Omental fat pad (tissue), 4 donors: ENCODE data around the gene YEATS2. TPM values are rescaled to one million over a fixed set of nuclear protein-coding genes. Genes with fewer than 3 reads are reported as not detected.

ENCODE experiments used
- ATAC-seq: fragments of 150-250 bp; one replicate; pipeline ENCODE4 v1.9.1; 2016; ENCODE audit warnings: mild to moderate bottlenecking, moderate library complexity; ENCODE audit not compliant: low FRiP score
- DNase-seq: peaks from one replicate; pipeline ENCODE4 v3.0.0-alpha.2; 2019; ENCODE audit warnings: low spot score
- total RNA-seq, 4 donors: library from RNA; depleted of rRNA; stranded (reverse); fragments of >200 nt; gene quantifications; one replicate each; pipeline ENCODE4 v1.1.0, GENCODE V29; 2016
- TF ChIP-seq, protein P1 (sequence below), 3 donors: fragments of 450-650 bp; IDR thresholded peaks; one replicate each; pipeline ENCODE4 v1.5.1; 2016 to 2017; ENCODE audit warnings: antibody characterized with exemption in 3 of 3, mild to moderate bottlenecking in 3 of 3, moderate library complexity in 2 of 3

Gene YEATS2
- 10 to 100 TPM; 17.7 to 36.1 (median 23.7) TPM for total RNA-seq

DNA sequence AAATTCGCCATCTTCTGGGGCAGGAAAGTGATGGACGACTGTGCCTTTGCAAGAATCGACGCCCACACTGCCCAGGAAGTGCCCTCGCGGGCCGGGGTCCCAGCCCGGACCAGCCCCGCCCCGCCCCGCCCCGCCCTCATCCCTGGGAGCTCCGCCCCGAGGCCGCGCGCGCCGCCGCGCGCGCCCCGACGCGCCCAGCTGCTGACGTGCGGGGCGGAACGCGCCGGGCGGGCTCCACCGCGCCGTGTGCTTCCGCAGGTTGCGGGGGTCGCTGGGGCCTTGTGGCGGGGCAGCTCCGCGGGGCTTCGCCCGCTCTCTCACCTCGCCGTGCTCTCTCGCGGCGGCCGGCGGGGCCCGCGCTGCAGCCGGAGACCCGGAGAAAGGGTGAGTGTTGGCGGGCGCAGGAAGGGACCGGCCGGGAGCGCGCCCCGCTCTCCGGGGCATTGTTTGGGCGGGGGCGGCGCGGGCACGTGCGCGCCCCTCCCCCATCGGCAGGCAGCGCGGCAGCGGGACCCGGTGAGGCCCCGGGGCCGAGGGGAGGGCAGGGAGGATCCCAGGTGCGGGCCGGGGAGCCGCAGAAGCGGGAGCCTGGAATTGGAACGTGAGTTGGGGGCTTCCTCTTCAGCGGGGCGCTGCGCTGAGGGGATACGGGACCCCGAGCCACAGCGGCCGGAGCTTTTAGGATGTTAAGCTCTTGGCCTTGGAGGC is at the start of gene YEATS2:
Gene YEATS2, plus strand, starts transcription at position 188 of the 708 bp plus-strand sequence. CDS start 17,366 bp downstream, outside the sequence.
- no peak for DNase-seq
- ATAC-seq = peak; percentile 93
- TF ChIP-seq, protein P1, sequence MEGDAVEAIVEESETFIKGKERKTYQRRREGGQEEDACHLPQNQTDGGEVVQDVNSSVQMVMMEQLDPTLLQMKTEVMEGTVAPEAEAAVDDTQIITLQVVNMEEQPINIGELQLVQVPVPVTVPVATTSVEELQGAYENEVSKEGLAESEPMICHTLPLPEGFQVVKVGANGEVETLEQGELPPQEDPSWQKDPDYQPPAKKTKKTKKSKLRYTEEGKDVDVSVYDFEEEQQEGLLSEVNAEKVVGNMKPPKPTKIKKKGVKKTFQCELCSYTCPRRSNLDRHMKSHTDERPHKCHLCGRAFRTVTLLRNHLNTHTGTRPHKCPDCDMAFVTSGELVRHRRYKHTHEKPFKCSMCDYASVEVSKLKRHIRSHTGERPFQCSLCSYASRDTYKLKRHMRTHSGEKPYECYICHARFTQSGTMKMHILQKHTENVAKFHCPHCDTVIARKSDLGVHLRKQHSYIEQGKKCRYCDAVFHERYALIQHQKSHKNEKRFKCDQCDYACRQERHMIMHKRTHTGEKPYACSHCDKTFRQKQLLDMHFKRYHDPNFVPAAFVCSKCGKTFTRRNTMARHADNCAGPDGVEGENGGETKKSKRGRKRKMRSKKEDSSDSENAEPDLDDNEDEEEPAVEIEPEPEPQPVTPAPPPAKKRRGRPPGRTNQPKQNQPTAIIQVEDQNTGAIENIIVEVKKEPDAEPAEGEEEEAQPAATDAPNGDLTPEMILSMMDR (IDR thresholded peaks at IDR 0.05) = no peak

GRCh38 chr3:183650554-183650953 is 47.0 kb upstream of the YEATS2 start:
- TF ChIP-seq, protein P1 (IDR thresholded peaks at IDR 0.05) = no peak
- ATAC-seq (no peak), DNase-seq (no peak)

GRCh38 chr3:183653209-183654064 is 44.2 kb upstream of the YEATS2 start:
- TF ChIP-seq, protein P1 (IDR thresholded peaks at IDR 0.05) = no peak
- DNase-seq (no peak), ATAC-seq (no peak)

- TF ChIP-seq, protein P1 (IDR thresholded peaks at IDR 0.05) = no peak
- ATAC-seq (no peak), DNase-seq (no peak)
Measured at GRCh38 chr3:183654727-183655126, 42.9 kb upstream of the YEATS2 start.

DNA sequence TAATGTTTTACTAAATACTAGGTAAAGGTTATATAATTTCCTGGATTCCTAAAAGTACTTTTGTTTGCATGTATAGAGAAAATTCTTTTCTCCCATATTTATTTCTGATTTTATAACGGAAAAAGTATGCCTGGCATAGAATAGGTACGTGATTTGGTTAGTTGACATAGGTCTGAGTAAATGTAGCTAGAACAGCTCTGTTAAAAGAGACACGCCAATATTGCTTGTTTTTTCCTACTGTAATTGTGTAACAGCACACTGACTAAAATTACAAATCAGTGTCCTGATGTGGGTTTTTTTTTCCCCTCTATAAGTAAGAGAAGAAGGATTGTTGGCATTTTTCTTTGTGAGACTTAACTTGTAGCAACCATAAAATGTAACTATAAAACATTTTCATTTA is 35.5 kb upstream of the YEATS2 start:
- ATAC-seq = no peak
- DNase-seq = no peak
- TF ChIP-seq, protein P1 (IDR thresholded peaks at IDR 0.05) = no peak

GRCh38 chr3:183664913-183665381 is 32.6 kb upstream of the YEATS2 start:
- no peak for ATAC-seq
- TF ChIP-seq, protein P1 (IDR thresholded peaks at IDR 0.05) = no peak
- no peak for DNase-seq
